Stomach (tissue), 9 donors: ENCODE measurements around the gene NAA11. TPM values are rescaled to one million over a fixed set of nuclear protein-coding genes. Genes with fewer than 3 reads are reported as not detected.

Experiments used
- DNase-seq, 2 donors: peaks; one replicate each; pipeline versions ENCODE4 v3.0.0 to v3.0.0-alpha.2; 2013 to 2019
- H3K27ac ChIP-seq, 5 donors: fragments of 200-600 bp in 4 of 5; sonication (generic) in 4 of 5; one replicate each; pipeline ENCODE4 v1.5.1; 2013 to 2019; ENCODE audit warnings: mild to moderate bottlenecking in 1 of 5, moderate library complexity in 1 of 5
- H3K27me3 ChIP-seq, 3 donors: fragments of 200-600 bp; sonication (generic); one replicate each; pipeline ENCODE4 v1.5.1; 2017 to 2019; ENCODE audit warnings: mixed run types in 1 of 3
- H3K36me3 ChIP-seq, 4 donors: fragments of 200-600 bp; sonication (generic); 1 replicate in 3 of 4; 2 replicates in 1 of 4; pipeline ENCODE4 v1.5.1; 2016 to 2019
- H3K4me1 ChIP-seq, 4 donors: fragments of 200-600 bp; sonication (generic); one replicate each; pipeline ENCODE4 v1.5.1; 2016 to 2019
- H3K4me3 ChIP-seq, 4 donors: fragments of 200-600 bp; sonication (generic) in 3 of 4; one replicate each; pipeline ENCODE4 v1.5.1; 2016 to 2019; ENCODE audit warnings: mild to moderate bottlenecking in 1 of 4
- H3K9me3 ChIP-seq, 4 donors: fragments of 200-600 bp; sonication (generic); one replicate each; pipeline ENCODE4 v1.5.1; 2016 to 2019
- CTCF ChIP-seq, 7 experiments: fragments of 450-650 bp in 4 of 7; fragments of 200-600 bp in 3 of 7; sonication (generic) in 3 of 7; IDR thresholded peaks; one replicate each; pipeline ENCODE4 v1.5.1; 2016 to 2019; ENCODE audit warnings: antibody characterized with exemption in 7 of 7, control low read depth in 2 of 7, mild to moderate bottlenecking in 1 of 7
- EP300 ChIP-seq: sonication (generic); formaldehyde crosslinking; IDR thresholded peaks from one replicate; pipeline ENCODE4 v1.6.1; 2017; ENCODE audit warnings: antibody characterized with exemption
- POLR2A ChIP-seq, 4 donors: fragments of 450-650 bp; IDR thresholded peaks; one replicate each; pipeline ENCODE4 v1.6.1; 2016; ENCODE audit warnings: antibody characterized with exemption in 4 of 4, control low read depth in 2 of 4, mild to moderate bottlenecking in 1 of 4, moderate library complexity in 1 of 4
- POLR2AphosphoS5 ChIP-seq, 3 donors: sonication (generic); formaldehyde crosslinking; IDR thresholded peaks; one replicate each; pipeline ENCODE4 v1.6.1; 2016; ENCODE audit warnings: antibody characterized with exemption in 3 of 3
- WGBS, 5 donors: extraction: QIAGEN DNeasy Blood & Tissue Kit in 3 of 5; methylation state at CpG; one replicate each; pipeline versions ENCODE4 v1.1.5 to v1.1.7; 2013 to 2018; 5-methylcytosine and 5-hydroxymethylcytosine counted together
- intact Hi-C: fragments of 100-400 bp; cut with DNase I; formaldehyde crosslinking; loops from one replicate; pipeline ENCODE4 v1.15.1; 2023; ENCODE audit warnings: low total_unique reads
- polyA plus RNA-seq, 3 donors: library from polyadenylated mRNA; stranded (reverse); fragments of 200-250 nt; gene quantifications; one replicate each; pipeline ENCODE4 v1.2.3, GENCODE V29; 2013
- total RNA-seq, 5 donors: library from RNA; depleted of rRNA; stranded (reverse); fragments of >200 nt; gene quantifications; one replicate each; pipeline versions ENCODE4 v1.1.0 to v1.2.3, GENCODE V29; 2014 to 2016
- donor health status: healthy with polysubstance abuse.
- donor health status: Bipolar disorder and iron deficiency.
- donor health status: healthy.

The NAA11 gene
- total and polyA plus RNA-seq, 8 donors, result not detected

GRCh38 chr4:79273915-79274314 lies 51.9 kb downstream of the NAA11 start:
- DNase-seq, result peak in 1 of 2 donors; percentile 59
- no peaks in the 10 kb centered on the region for H3K36me3 ChIP-seq
- WGBS, 5 donors, result 43 to 78% (median 76%) methylated on average over 1 of the region's 1 CpG
- intact Hi-C loops, result no loop called here
- no peak overlapping the region for H3K4me3 ChIP-seq
- no peaks in the 10 kb centered on the region for H3K27me3 ChIP-seq
- no peak for TF ChIP-seq EP300
- no peak overlapping the region for H3K27ac ChIP-seq
- no peaks in the 10 kb centered on the region for H3K9me3 ChIP-seq
- H3K4me1 ChIP-seq, result no peaks in the 10 kb centered on the region

GRCh38 chr4:79272761-79273160 lies 53.1 kb downstream of the NAA11 start:
- Histone ChIP-seq H3K27me3 (no peaks in the 10 kb centered on the region), H3K27ac (no peak overlapping the region), H3K4me1 (no peaks in the 10 kb centered on the region), H3K4me3 (no peak overlapping the region), H3K9me3 (no peaks in the 10 kb centered on the region), H3K36me3 (no peaks in the 10 kb centered on the region)
- intact Hi-C loops, result no loop called here
- no peak for DNase-seq
- TF ChIP-seq POLR2AphosphoS5 (IDR thresholded peaks at IDR 0.05) (no peak), EP300 (no peak), POLR2A (IDR thresholded peaks at IDR 0.05) (no peak), CTCF (IDR thresholded peaks at IDR 0.05) (no peak)
- WGBS, 5 donors, result 79 to 87% (median 81%) methylated on average over 4 of the region's 4 CpGs

DNA sequence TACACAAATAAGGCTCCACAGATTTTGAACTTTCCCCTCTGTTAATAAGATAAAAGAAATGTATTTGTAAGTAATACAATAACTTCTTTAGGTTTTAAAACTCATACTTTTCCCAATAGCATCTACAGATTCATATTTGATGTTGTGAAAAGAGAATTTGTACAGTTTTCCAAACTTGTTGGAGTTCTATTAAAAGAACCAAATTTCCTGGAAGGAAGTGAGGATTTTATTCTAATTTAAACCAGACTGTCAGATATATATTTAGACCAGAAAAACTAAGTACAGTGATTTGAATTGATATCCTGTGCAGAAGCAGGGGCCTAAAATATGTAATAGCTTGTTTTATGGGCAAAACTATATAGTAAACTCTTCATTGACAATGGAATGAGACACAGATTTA lies 53.7 kb downstream of the NAA11 start:
- Histone ChIP-seq H3K36me3 (no peaks in the 10 kb centered on the region), H3K27me3 (no peaks in the 10 kb centered on the region), H3K4me3 (no peak overlapping the region)

DNA sequence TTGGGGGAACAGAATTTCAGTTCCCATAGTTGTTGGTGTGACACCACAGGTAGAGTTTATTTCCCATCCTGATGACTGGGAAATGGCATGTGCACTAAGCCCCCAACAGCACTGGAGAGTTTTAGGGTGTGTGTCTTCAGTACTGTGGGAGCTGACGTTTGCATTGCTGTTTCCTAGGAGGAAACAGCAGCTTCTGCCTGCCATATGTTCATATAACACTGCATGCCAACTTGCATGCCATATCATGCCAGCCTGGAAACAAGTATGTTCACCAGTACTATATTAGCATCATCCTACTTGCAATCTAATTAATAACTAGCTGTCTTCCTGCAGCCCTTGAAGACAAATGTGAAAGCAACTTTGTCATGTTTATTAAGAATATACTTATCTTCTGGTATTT lies 58.2 kb downstream of the NAA11 start:
- Histone ChIP-seq H3K4me3 (no peak overlapping the region), H3K9me3 (no peaks in the 10 kb centered on the region), H3K27ac (no peak overlapping the region), H3K4me1 (no peaks in the 10 kb centered on the region), H3K27me3 (no peaks in the 10 kb centered on the region), H3K36me3 (no peaks in the 10 kb centered on the region)
- intact Hi-C loops, result no loop called here
- WGBS, 5 donors, result 47 to 61% (median 51%) methylated on average over 1 of the region's 1 CpG
- TF ChIP-seq POLR2AphosphoS5 (IDR thresholded peaks at IDR 0.05), result no peak
- no peak for TF ChIP-seq POLR2A (IDR thresholded peaks at IDR 0.05)
- TF ChIP-seq EP300, result no peak
- TF ChIP-seq CTCF (IDR thresholded peaks at IDR 0.05), result no peak
- DNase-seq, result no peak

More for the DNA sequence above, 53.7 kb downstream of the NAA11 start:
- H3K9me3 ChIP-seq, result no peaks in the 10 kb centered on the region
- H3K27ac ChIP-seq, result no peak overlapping the region
- H3K4me1 ChIP-seq, result no peaks in the 10 kb centered on the region
- TF ChIP-seq EP300 (no peak), POLR2A (IDR thresholded peaks at IDR 0.05) (no peak)
- DNase-seq, result no peak
- intact Hi-C loops, result no loop called here

Other genes starting within 250 kb of the NAA11 start
- not detected for gene GK2, start 82.2 kb upstream of the NAA11 start, total RNA-seq
- not detected for gene GK2, start 82.2 kb upstream of the NAA11 start, polyA plus RNA-seq